Upper lobe of right lung (tissue), 1 donor: ENCODE results near the gene KIAA0825. TPM values are rescaled to one million over a fixed set of nuclear protein-coding genes. Genes with fewer than 3 reads are reported as not detected.

Experiments used
- ATAC-seq: fragments of 200-7000 bp; cut with Tn5 transposase; one replicate; pipeline ENCODE4 v1.9.1; 2020; ENCODE audit warnings: mild to moderate bottlenecking, moderate library complexity
- DNase-seq: peaks from one replicate; pipeline ENCODE4 v3.0.0-alpha.2; 2020
- H3K27ac ChIP-seq: fragments of 200-600 bp; one replicate; pipeline ENCODE4 v1.8.0; 2022
- H3K27me3 ChIP-seq: fragments of 200-600 bp; one replicate; pipeline ENCODE4 v1.8.0; 2022; ENCODE audit warnings: mild to moderate bottlenecking
- H3K36me3 ChIP-seq: fragments of 200-600 bp; one replicate; pipeline ENCODE4 v1.8.0; 2022
- H3K4me1 ChIP-seq: fragments of 200-600 bp; one replicate; pipeline ENCODE4 v1.8.0; 2022
- H3K4me3 ChIP-seq: fragments of 200-600 bp; one replicate; pipeline ENCODE4 v1.8.0; 2022; ENCODE audit warnings: mild to moderate bottlenecking
- H3K9me3 ChIP-seq: fragments of 200-600 bp; one replicate; pipeline ENCODE4 v1.8.0; 2022
- CTCF ChIP-seq: fragments of 200-600 bp; IDR thresholded peaks from one replicate; pipeline ENCODE4 v1.8.0; 2022; ENCODE audit warnings: antibody characterized with exemption
- intact Hi-C: fragments of 100-400 bp; cut with DNase I; formaldehyde crosslinking; loops from one replicate; pipeline ENCODE4 v1.11.0; 2022
- total RNA-seq: library from RNA; stranded (reverse); fragmentation: NEBNext Ultra II Directional; extraction: Animal tissue kit (Norgen Biotek cat#: 25700); gene quantifications from one replicate; pipeline ENCODE4 v1.2.1, GENCODE V29; 2021
- donor health status: DM: no; HTN: yes; CAD: no; lungs with severe emphysema.

KIAA0825 gene
- total RNA-seq, 1 donor from 2014 or later = 4.4 TPM

- TF ChIP-seq CTCF = no peak
- DNase-seq = no peak
- H3K4me1 ChIP-seq = no peaks in the 10 kb centered on the region
- H3K27me3 ChIP-seq = no peaks in the 10 kb centered on the region
- no peaks in the 10 kb centered on the region for H3K9me3 ChIP-seq
- no peak overlapping the region for H3K4me3 ChIP-seq
- H3K27ac ChIP-seq = no peak overlapping the region
- no peak for ATAC-seq
- intact Hi-C loops = no loop called here
- peaks cover 11% of the 10 kb centered on the region for H3K36me3 ChIP-seq
Observed at GRCh38 chr5:94627191-94627590, 8.8 kb upstream of the KIAA0825 start.

- Histone ChIP-seq H3K27me3 (no peaks in the 10 kb centered on the region), H3K4me3 (no peak overlapping the region), H3K4me1 (peaks cover 11% of the 10 kb centered on the region), H3K9me3 (no peaks in the 10 kb centered on the region), H3K27ac (no peak overlapping the region), H3K36me3 (no peaks in the 10 kb centered on the region)
- no peak for DNase-seq
- no peak for ATAC-seq
- intact Hi-C loops = no loop called here
- no peak for TF ChIP-seq CTCF
Observed at GRCh38 chr5:94623877-94624276, 5.5 kb upstream of the KIAA0825 start.

DNA sequence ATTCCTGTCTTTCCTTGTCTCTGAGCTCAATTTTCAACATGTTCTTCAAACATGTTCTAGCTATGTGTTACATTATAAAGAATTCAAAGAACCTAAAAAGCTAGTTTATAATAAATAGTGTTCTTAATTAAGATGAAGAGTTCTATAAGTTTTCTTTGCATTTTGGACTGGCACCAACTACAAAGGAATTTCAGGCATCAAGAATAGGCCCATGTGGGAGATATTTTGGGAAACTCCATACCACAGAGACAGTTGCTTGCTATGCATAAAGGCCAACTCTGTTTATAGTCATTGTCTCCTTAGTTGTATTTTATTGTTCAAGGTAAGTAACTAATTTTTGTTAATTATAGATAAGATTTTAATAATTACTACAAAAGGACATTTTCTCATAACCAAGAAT lies 4.6 kb upstream of the KIAA0825 start:
- Histone ChIP-seq H3K4me1 (peaks cover 11% of the 10 kb centered on the region), H3K36me3 (no peaks in the 10 kb centered on the region), H3K9me3 (no peaks in the 10 kb centered on the region), H3K4me3 (no peak overlapping the region), H3K27ac (no peak overlapping the region), H3K27me3 (no peaks in the 10 kb centered on the region)
- no peak for TF ChIP-seq CTCF
- intact Hi-C loops = no loop called here
- ATAC-seq (no peak), DNase-seq (no peak)

DNA sequence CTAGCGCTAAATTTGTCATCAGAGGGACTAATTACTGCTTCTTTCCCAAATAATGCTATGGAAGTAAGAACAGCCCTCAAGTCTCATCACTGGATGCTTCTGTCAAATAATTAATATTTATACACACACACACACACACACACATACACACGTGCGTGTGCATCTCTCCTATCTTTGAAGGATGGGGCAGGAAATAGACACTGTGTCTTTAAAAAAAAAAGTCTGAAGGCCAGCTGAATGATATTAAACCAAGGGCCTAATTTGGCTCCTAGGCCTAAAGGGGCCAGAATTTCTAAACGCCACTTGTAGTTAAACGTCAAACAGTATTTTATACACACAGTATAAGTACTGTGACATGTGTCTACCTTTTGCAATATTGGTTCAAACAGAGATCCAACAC lies 3.4 kb upstream of the KIAA0825 start:
- intact Hi-C loops = no loop called here
- H3K9me3 ChIP-seq = no peaks in the 10 kb centered on the region
- ATAC-seq (no peak), DNase-seq (no peak)
- H3K27ac ChIP-seq = no peak overlapping the region
- peaks cover 11% of the 10 kb centered on the region for H3K4me1 ChIP-seq
- TF ChIP-seq CTCF = no peak
- H3K36me3 ChIP-seq = no peaks in the 10 kb centered on the region
- no peaks in the 10 kb centered on the region for H3K27me3 ChIP-seq
- no peak overlapping the region for H3K4me3 ChIP-seq

DNA sequence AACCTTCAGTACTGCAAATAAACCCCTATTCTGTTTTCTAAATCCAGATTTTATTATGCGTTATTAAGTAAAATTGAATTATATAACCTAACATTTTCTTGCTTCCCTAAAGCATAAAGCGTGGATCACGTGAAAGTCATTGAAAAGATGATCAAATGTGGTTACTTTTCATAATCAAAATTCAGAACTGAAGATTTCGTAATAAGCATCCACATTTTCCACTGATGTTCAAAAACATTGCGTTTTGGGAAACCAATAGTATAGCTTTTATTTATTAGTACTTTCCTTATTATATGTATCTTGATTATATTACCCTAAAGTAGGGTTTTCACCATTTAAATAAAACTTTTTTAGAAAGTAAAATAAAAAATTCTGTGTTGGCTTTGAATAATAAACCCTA lies 1.9 kb upstream of the KIAA0825 start:
- TF ChIP-seq CTCF = no peak
- DNase-seq = no peak
- intact Hi-C loops = no loop called here

GRCh38 chr5:94618029-94618492 lies 343 bp downstream of the KIAA0825 start:
- peak overlapping the region; percentile 87 for H3K4me3 ChIP-seq
- TF ChIP-seq CTCF = peak; percentile 11
- no peaks in the 10 kb centered on the region for H3K36me3 ChIP-seq
- H3K9me3 ChIP-seq = no peaks in the 10 kb centered on the region
- H3K27me3 ChIP-seq = no peaks in the 10 kb centered on the region
- H3K27ac ChIP-seq = peak overlapping the region; percentile 79
- intact Hi-C loops = no loop called here
- peaks cover 11% of the 10 kb centered on the region for H3K4me1 ChIP-seq
- peak; percentile 87 for ATAC-seq
- peak; percentile 85 for DNase-seq

More for the DNA sequence above, 1.9 kb upstream of the KIAA0825 start:
- no peaks in the 10 kb centered on the region for H3K36me3 ChIP-seq
- H3K27me3 ChIP-seq = no peaks in the 10 kb centered on the region
- no peak for ATAC-seq
- peak overlapping the region; percentile 87 for H3K4me3 ChIP-seq
- no peaks in the 10 kb centered on the region for H3K9me3 ChIP-seq
- no peak overlapping the region for H3K27ac ChIP-seq
- H3K4me1 ChIP-seq = peaks cover 11% of the 10 kb centered on the region
